Activated CD8-positive, alpha-beta T cell treated with anti-CD3 and anti-CD28 coated beads, Interleukin-2, amount 10 ng/mL, durations not matched to agents 7 days and 5 days (primary cell): ENCODE results near the gene TBC1D2. TPM values are rescaled to one million over a fixed set of nuclear protein-coding genes. Genes with fewer than 3 reads are reported as not detected.

Experiments
- ATAC-seq: fragments of 150-1000 bp; cut with Tn5 transposase; one replicate; pipeline ENCODE4 v1.10.0; 2021; ENCODE audit warnings: moderate library complexity
- CTCF ChIA-PET: fragments of 350-600 bp; sonication (Branson Sonifier 250); formaldehyde crosslinking; loops from one replicate; lab custom pipeline; 2021; ENCODE audit warnings: antibody characterized with exemption; lab: Charles Lee
- POLR2A ChIA-PET: fragments of 350-600 bp; sonication (Branson Sonifier 250); formaldehyde crosslinking; loops from one replicate; lab custom pipeline; 2021; ENCODE audit warnings: antibody characterized with exemption; lab: Charles Lee
- DNase-seq: peaks from one replicate; pipeline ENCODE4 v3.0.0-alpha.2; 2020
- H3K27ac Mint-ChIP-seq: one replicate; pipeline ENCODE4 v1.8.0; 2021; ENCODE audit warnings: mild to moderate bottlenecking, mixed read lengths
- H3K27me3 Mint-ChIP-seq: one replicate; pipeline ENCODE4 v1.8.0; 2021; ENCODE audit warnings: low read depth, mixed read lengths
- H3K36me3 Mint-ChIP-seq: one replicate; pipeline ENCODE4 v1.8.0; 2021; ENCODE audit warnings: low read depth, mixed read lengths
- H3K4me1 Mint-ChIP-seq: one replicate; pipeline ENCODE4 v1.8.0; 2021; ENCODE audit warnings: low read depth, mixed read lengths
- H3K4me3 Mint-ChIP-seq: one replicate; pipeline ENCODE4 v1.8.0; 2021; ENCODE audit warnings: mild to moderate bottlenecking, mixed read lengths
- H3K9me3 Mint-ChIP-seq: one replicate; pipeline ENCODE4 v1.8.0; 2022; ENCODE audit warnings: mixed read lengths; ENCODE audit not compliant: insufficient read depth
- total RNA-seq, 2 experiments: library from RNA; stranded (reverse); gene quantifications; one replicate each; pipeline ENCODE4 v1.2.3, GENCODE V29; 2021

Gene TBC1D2
- 1 to 10 TPM; 3.0 to 3.5 TPM for total RNA-seq

GRCh38 chr9:98255578-98256296 lies at the start of gene TBC1D2:
TBC1D2 (minus strand) TSS chr9:98255649; CDS start chr9:98255541, 108 bp downstream.
- ATAC-seq (peak; percentile 86), DNase-seq (peak; percentile 98)
- ChIA-PET POLR2A (interaction anchor here (0.6 to 3.1 kb wide), 30 partner anchors 10 to 842 kb away, joined by 3 to 23 read pairs (median 4); partner anchors contain the start of genes ANP32B, CORO2A, NANS and TRIM14), CTCF (interaction anchor here (0.7 to 3.5 kb wide), 20 partner anchors 9 to 520 kb away, joined by 3 to 39 read pairs (median 5); partner anchors contain the start of genes TRIM14 and TRMO)
- H3K4me1 Mint-ChIP-seq = peaks cover 17% of the 10 kb centered on the region
- H3K36me3 Mint-ChIP-seq = no peaks in the 10 kb centered on the region
- H3K27ac Mint-ChIP-seq = peak within 1 kb of the TSS; percentile 98
- no peaks in the 10 kb centered on the region for H3K9me3 Mint-ChIP-seq
- peaks cover 13% of the 10 kb centered on the region for H3K27me3 Mint-ChIP-seq
- peak within 1 kb of the TSS; percentile 79 for H3K4me3 Mint-ChIP-seq

GRCh38 chr9:98304381-98304780 lies 48.9 kb upstream of the TBC1D2 start:
- ChIA-PET POLR2A (no interaction called here), CTCF (no interaction called here)
- H3K4me1 Mint-ChIP-seq = no peaks in the 10 kb centered on the region
- no peak for DNase-seq
- H3K27ac Mint-ChIP-seq = no peak overlapping the region
- no peak for ATAC-seq
- no peak overlapping the region for H3K4me3 Mint-ChIP-seq
- no peaks in the 10 kb centered on the region for H3K9me3 Mint-ChIP-seq
- H3K27me3 Mint-ChIP-seq = no peaks in the 10 kb centered on the region
- H3K36me3 Mint-ChIP-seq = no peaks in the 10 kb centered on the region

- Mint-ChIP-seq H3K4me3 (no peak overlapping the region), H3K4me1 (no peaks in the 10 kb centered on the region), H3K27me3 (no peaks in the 10 kb centered on the region), H3K36me3 (no peaks in the 10 kb centered on the region), H3K27ac (no peak overlapping the region), H3K9me3 (no peaks in the 10 kb centered on the region)
- ChIA-PET CTCF (no interaction called here), POLR2A (no interaction called here)
- ATAC-seq (no peak), DNase-seq (no peak)
Measured at GRCh38 chr9:98303633-98304125, 48.2 kb upstream of the TBC1D2 start.

- Mint-ChIP-seq H3K27me3 (no peaks in the 10 kb centered on the region), H3K9me3 (no peaks in the 10 kb centered on the region), H3K27ac (no peak overlapping the region), H3K4me1 (no peaks in the 10 kb centered on the region), H3K4me3 (no peak overlapping the region), H3K36me3 (no peaks in the 10 kb centered on the region)
- CTCF ChIA-PET = interaction anchor here (0.5 kb wide), 1 partner anchor 104 kb away, joined by 3 read pairs; no protein-coding TSS in a partner anchor
- ATAC-seq (no peak), DNase-seq (no peak)
- POLR2A ChIA-PET = no interaction called here
Measured at GRCh38 chr9:98302938-98303632, 47.6 kb upstream of the TBC1D2 start.

- H3K9me3 Mint-ChIP-seq = no peaks in the 10 kb centered on the region
- POLR2A ChIA-PET = no interaction called here
- no peak for ATAC-seq
- no peak overlapping the region for H3K4me3 Mint-ChIP-seq
- H3K27ac Mint-ChIP-seq = no peak overlapping the region
- H3K36me3 Mint-ChIP-seq = no peaks in the 10 kb centered on the region
- CTCF ChIA-PET = no interaction called here
- no peak for DNase-seq
- no peaks in the 10 kb centered on the region for H3K27me3 Mint-ChIP-seq
- no peaks in the 10 kb centered on the region for H3K4me1 Mint-ChIP-seq
Measured at GRCh38 chr9:98302150-98302549, 46.7 kb upstream of the TBC1D2 start.

GRCh38 chr9:98300611-98301010 lies 45.2 kb upstream of the TBC1D2 start:
- POLR2A ChIA-PET = no interaction called here
- Mint-ChIP-seq H3K4me1 (no peaks in the 10 kb centered on the region), H3K4me3 (no peak overlapping the region), H3K27ac (no peak overlapping the region), H3K9me3 (no peaks in the 10 kb centered on the region), H3K27me3 (peaks cover 6% of the 10 kb centered on the region), H3K36me3 (no peaks in the 10 kb centered on the region)
- DNase-seq = no peak
- CTCF ChIA-PET = no interaction called here
- no peak for ATAC-seq

- H3K36me3 Mint-ChIP-seq = no peaks in the 10 kb centered on the region
- DNase-seq (no peak), ATAC-seq (no peak)
- no peaks in the 10 kb centered on the region for H3K9me3 Mint-ChIP-seq
- ChIA-PET CTCF (interaction anchor here (1.0 kb wide), 1 partner anchor 17 kb away, joined by 3 read pairs; no protein-coding TSS in a partner anchor), POLR2A (no interaction called here)
- peaks cover 9% of the 10 kb centered on the region for H3K27me3 Mint-ChIP-seq
- H3K27ac Mint-ChIP-seq = no peak overlapping the region
- no peak overlapping the region for H3K4me3 Mint-ChIP-seq
- H3K4me1 Mint-ChIP-seq = no peaks in the 10 kb centered on the region
Measured at GRCh38 chr9:98298476-98298875, 43.0 kb upstream of the TBC1D2 start.

GRCh38 chr9:98295824-98296223 lies 40.4 kb upstream of the TBC1D2 start:
- no peak overlapping the region for H3K27ac Mint-ChIP-seq
- ChIA-PET CTCF (no interaction called here), POLR2A (no interaction called here)

GRCh38 chr9:98291820-98292219 lies 36.4 kb upstream of the TBC1D2 start:
- H3K4me3 Mint-ChIP-seq = no peak overlapping the region
- DNase-seq (no peak), ATAC-seq (no peak)
- no peaks in the 10 kb centered on the region for H3K9me3 Mint-ChIP-seq
- ChIA-PET POLR2A (no interaction called here), CTCF (no interaction called here)
- H3K4me1 Mint-ChIP-seq = no peaks in the 10 kb centered on the region
- H3K36me3 Mint-ChIP-seq = no peaks in the 10 kb centered on the region
- peaks cover 17% of the 10 kb centered on the region for H3K27me3 Mint-ChIP-seq
- no peak overlapping the region for H3K27ac Mint-ChIP-seq

More at GRCh38 chr9:98295824-98296223, 40.4 kb upstream of the TBC1D2 start:
- Mint-ChIP-seq H3K36me3 (no peaks in the 10 kb centered on the region), H3K9me3 (no peaks in the 10 kb centered on the region), H3K27me3 (peaks cover 17% of the 10 kb centered on the region), H3K4me3 (no peak overlapping the region), H3K4me1 (no peaks in the 10 kb centered on the region)
- DNase-seq (no peak), ATAC-seq (no peak)

GRCh38 chr9:98290411-98290810 lies 35.0 kb upstream of the TBC1D2 start:
- Mint-ChIP-seq H3K27ac (no peak overlapping the region), H3K4me3 (no peak overlapping the region), H3K27me3 (peaks cover 11% of the 10 kb centered on the region), H3K4me1 (no peaks in the 10 kb centered on the region), H3K36me3 (no peaks in the 10 kb centered on the region), H3K9me3 (no peaks in the 10 kb centered on the region)
- CTCF ChIA-PET = interaction anchor here (0.7 kb wide), 1 partner anchor 395 kb away, joined by 3 read pairs; no protein-coding TSS in a partner anchor
- POLR2A ChIA-PET = no interaction called here
- DNase-seq (no peak), ATAC-seq (no peak)

GRCh38 chr9:98289614-98290201 lies 34.3 kb upstream of the TBC1D2 start:
- ChIA-PET POLR2A (no interaction called here), CTCF (interaction anchor here (0.7 kb wide), 1 partner anchor 394 kb away, joined by 3 read pairs; no protein-coding TSS in a partner anchor)
- Mint-ChIP-seq H3K27ac (no peak overlapping the region), H3K9me3 (no peaks in the 10 kb centered on the region), H3K4me3 (no peak overlapping the region), H3K36me3 (no peaks in the 10 kb centered on the region), H3K4me1 (no peaks in the 10 kb centered on the region), H3K27me3 (peaks cover 11% of the 10 kb centered on the region)
- no peak for DNase-seq
- no peak for ATAC-seq
